Parathyroid adenoma (tissue), 2 donors: Measurements from ENCODE around the gene FGF7.

ENCODE experiments used
- H2AFZ ChIP-seq: fragments of 300-600 bp; sonication (generic); one replicate; pipeline ENCODE4 v1.7.0; 2017; ENCODE audit warnings: antibody characterized with exemption, mild to moderate bottlenecking
- H3K27ac ChIP-seq: fragments of 300-600 bp; sonication (generic); one replicate; pipeline ENCODE4 v1.7.0; 2017
- H3K27me3 ChIP-seq: fragments of 300-600 bp; sonication (generic); one replicate; pipeline ENCODE4 v1.7.0; 2017; ENCODE audit warnings: low read length; ENCODE audit not compliant: control insufficient read depth, insufficient read depth
- H3K36me3 ChIP-seq: fragments of 300-600 bp; sonication (generic); one replicate; pipeline ENCODE4 v1.7.0; 2017; ENCODE audit warnings: low read length; ENCODE audit not compliant: control insufficient read depth, insufficient read depth
- H3K4me1 ChIP-seq: fragments of 300-600 bp; sonication (generic); one replicate; pipeline ENCODE4 v1.7.0; 2017; ENCODE audit warnings: control low read depth
- H3K4me2 ChIP-seq: fragments of 300-600 bp; sonication (generic); one replicate; pipeline ENCODE4 v1.7.0; 2017; ENCODE audit warnings: low read length
- H3K4me3 ChIP-seq: fragments of 300-600 bp; sonication (generic); one replicate; pipeline ENCODE4 v1.7.0; 2017; ENCODE audit warnings: low read depth, low read length
- H3K79me2 ChIP-seq: fragments of 300-600 bp; sonication (generic); one replicate; pipeline ENCODE4 v1.7.0; 2017; ENCODE audit warnings: control low read depth
- H3K9ac ChIP-seq: fragments of 300-600 bp; sonication (generic); one replicate; pipeline ENCODE4 v1.7.0; 2017; ENCODE audit warnings: mild to moderate bottlenecking
- H3K9me3 ChIP-seq: fragments of 300-600 bp; sonication (generic); one replicate; pipeline ENCODE4 v1.7.0; 2017; ENCODE audit warnings: low read length; ENCODE audit not compliant: control insufficient read depth
- TF ChIP-seq, protein P1 (sequence below): fragments of 300-600 bp; sonication (generic); IDR thresholded peaks from one replicate; pipeline ENCODE4 v1.7.0; 2017; ENCODE audit warnings: antibody characterized with exemption, mild to moderate bottlenecking
- donor health status: primary hyperparathyroidism.

The FGF7 gene

DNA sequence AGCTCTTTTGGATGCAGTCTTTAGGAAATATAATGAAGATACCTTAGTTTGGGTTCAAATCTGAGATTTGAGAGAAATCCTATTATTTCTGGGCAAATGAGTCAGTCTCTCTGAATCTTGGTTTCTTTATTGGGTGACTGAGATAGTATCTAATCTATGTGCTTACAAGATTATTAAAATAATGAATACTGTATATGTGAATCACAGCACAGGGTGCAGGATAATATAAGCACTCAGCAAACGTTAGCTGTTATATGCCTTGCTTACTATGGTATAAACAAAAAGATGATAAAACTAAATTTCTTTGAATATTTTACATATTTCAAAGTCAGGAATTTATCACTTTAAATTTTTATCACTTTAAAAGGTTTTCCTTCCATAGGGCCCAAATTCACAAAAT, 29.6 kb downstream of the FGF7 start:
- Histone ChIP-seq H2AFZ (no peak overlapping the region), H3K4me3 (no peak overlapping the region), H3K4me2 (no peak overlapping the region), H3K9ac (no peak overlapping the region), H3K36me3 (no peaks in the 10 kb centered on the region), H3K27me3 (no peaks in the 10 kb centered on the region), H3K27ac (no peak overlapping the region), H3K9me3 (no peaks in the 10 kb centered on the region), H3K4me1 (no peaks in the 10 kb centered on the region), H3K79me2 (no peaks in the 10 kb centered on the region)
- TF ChIP-seq, protein P1, sequence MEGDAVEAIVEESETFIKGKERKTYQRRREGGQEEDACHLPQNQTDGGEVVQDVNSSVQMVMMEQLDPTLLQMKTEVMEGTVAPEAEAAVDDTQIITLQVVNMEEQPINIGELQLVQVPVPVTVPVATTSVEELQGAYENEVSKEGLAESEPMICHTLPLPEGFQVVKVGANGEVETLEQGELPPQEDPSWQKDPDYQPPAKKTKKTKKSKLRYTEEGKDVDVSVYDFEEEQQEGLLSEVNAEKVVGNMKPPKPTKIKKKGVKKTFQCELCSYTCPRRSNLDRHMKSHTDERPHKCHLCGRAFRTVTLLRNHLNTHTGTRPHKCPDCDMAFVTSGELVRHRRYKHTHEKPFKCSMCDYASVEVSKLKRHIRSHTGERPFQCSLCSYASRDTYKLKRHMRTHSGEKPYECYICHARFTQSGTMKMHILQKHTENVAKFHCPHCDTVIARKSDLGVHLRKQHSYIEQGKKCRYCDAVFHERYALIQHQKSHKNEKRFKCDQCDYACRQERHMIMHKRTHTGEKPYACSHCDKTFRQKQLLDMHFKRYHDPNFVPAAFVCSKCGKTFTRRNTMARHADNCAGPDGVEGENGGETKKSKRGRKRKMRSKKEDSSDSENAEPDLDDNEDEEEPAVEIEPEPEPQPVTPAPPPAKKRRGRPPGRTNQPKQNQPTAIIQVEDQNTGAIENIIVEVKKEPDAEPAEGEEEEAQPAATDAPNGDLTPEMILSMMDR, result no peak

DNA sequence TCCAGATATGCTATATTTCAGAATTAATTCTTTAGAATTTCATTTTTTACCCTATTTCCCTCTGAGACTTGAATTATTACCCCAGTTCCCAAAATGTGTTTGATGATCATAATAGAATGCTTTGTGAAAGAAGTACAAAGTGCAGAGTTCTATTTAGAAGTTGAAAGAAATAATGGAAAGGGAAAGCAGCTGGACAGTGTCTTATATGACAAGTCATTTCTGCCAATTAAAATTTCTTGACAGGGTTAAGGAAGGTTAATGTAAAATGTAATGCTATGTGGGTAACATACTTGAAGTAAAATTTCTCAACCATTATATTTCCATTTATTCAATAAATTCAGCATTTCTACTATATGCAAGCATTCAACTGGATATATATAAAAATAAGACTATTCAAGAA, 33.1 kb downstream of the FGF7 start:
- no peak overlapping the region for H2AFZ ChIP-seq
- TF ChIP-seq, protein P1, result no peak
- no peaks in the 10 kb centered on the region for H3K36me3 ChIP-seq
- no peak overlapping the region for H3K9ac ChIP-seq
- no peak overlapping the region for H3K4me2 ChIP-seq
- H3K4me3 ChIP-seq, result no peak overlapping the region
- H3K79me2 ChIP-seq, result no peaks in the 10 kb centered on the region
- H3K27ac ChIP-seq, result no peak overlapping the region
- no peaks in the 10 kb centered on the region for H3K27me3 ChIP-seq
- H3K9me3 ChIP-seq, result no peaks in the 10 kb centered on the region
- no peaks in the 10 kb centered on the region for H3K4me1 ChIP-seq

DNA sequence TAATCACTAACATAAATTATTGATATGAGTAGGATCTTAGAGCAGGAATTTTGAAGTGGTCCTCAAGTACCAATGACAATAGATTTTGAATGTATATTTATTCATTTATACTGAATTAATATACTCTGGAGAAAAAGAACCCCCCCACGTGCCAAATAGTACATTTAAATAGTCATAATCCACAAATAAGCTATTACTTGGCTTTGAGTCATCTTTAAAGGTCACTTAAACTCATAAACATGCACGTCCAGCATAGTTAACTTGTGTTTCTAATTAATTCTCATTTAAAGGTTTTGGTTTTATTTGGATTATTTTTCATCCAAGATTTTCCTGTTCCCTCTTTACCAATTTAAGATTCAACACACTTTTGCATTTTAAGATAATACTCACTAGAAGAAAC, 35.1 kb downstream of the FGF7 start:
- Histone ChIP-seq H3K9ac (no peak overlapping the region), H3K4me3 (no peak overlapping the region), H3K27ac (no peak overlapping the region), H3K79me2 (no peaks in the 10 kb centered on the region), H3K4me2 (no peak overlapping the region), H3K4me1 (no peaks in the 10 kb centered on the region), H2AFZ (no peak overlapping the region), H3K27me3 (no peaks in the 10 kb centered on the region), H3K9me3 (no peaks in the 10 kb centered on the region), H3K36me3 (no peaks in the 10 kb centered on the region)
- TF ChIP-seq, protein P1, result no peak

DNA sequence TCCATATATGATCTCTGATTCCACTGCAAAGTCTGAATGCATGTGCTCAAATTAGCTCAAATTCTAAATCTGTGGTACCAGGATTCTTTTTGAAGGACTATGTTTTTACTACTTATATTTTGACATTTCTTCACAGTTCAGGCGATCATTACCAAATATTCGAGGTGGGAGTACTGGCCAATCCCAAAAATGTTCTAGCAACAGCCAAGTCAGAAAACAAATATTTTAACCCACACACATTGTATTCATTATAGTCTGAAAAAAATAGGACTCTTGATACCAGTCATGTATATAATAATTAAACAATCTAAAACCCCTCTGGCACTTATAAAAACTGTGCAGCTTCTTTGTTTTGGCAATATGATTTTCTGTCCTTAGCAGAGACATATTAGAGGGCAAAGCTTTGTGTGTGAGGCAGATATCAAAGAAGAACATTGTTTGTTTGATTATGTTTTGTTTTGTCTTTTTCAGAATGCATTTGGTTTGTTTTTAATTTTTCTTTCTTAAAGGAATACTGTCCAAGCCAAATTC, 37.4 kb downstream of the FGF7 start:
- Histone ChIP-seq H3K79me2 (no peaks in the 10 kb centered on the region), H2AFZ (no peak overlapping the region), H3K4me2 (no peak overlapping the region), H3K4me1 (no peaks in the 10 kb centered on the region), H3K4me3 (no peak overlapping the region), H3K9ac (no peak overlapping the region), H3K36me3 (no peaks in the 10 kb centered on the region), H3K27me3 (no peaks in the 10 kb centered on the region), H3K9me3 (no peaks in the 10 kb centered on the region), H3K27ac (no peak overlapping the region)
- TF ChIP-seq, protein P1, result no peak

DNA sequence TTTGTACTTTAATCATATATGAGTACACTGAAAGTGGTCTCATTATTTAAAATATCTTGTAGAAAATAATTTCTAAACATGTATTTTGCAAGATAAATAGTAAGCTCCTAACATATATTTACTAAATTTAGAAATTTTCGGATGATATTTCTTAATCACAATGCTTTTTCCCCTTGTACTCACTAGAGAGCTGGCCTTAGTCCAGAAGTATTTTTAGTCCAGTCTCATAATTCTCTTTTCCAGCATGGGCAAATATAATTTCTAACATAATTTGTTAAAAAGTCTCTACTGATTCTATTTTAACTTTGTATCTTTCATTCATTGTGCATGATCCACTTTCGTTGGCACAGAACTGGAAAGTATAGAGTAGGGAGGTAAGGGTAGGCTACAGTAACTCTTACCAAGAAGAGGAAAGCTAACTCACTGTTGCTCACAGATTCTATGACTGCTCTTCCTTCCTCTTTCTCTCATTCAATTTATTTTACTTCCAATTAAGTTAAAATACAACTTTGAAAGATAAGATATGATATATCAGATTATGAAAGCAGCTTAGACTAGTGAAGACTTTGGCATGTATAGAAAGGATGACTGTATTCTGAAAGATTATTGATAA, 39.3 kb downstream of the FGF7 start:
- H3K27ac ChIP-seq, result no peak overlapping the region
- H3K4me1 ChIP-seq, result no peaks in the 10 kb centered on the region
- H3K27me3 ChIP-seq, result no peaks in the 10 kb centered on the region

More for the DNA sequence above, 39.3 kb downstream of the FGF7 start:
- Histone ChIP-seq H3K4me2 (no peak overlapping the region), H2AFZ (no peak overlapping the region), H3K9me3 (no peaks in the 10 kb centered on the region), H3K4me3 (no peak overlapping the region), H3K79me2 (no peaks in the 10 kb centered on the region), H3K9ac (no peak overlapping the region), H3K36me3 (no peaks in the 10 kb centered on the region)
- TF ChIP-seq, protein P1, result no peak
